GDM1 (cell line): ENCODE results near the gene MAB21L3.
"Not testable (repeated sequence)": the region's sequence is repeated elsewhere in the genome, so short reads cannot be mapped to it uniquely, and the experiment has no call there.

Experiments used
- DNase-seq: peaks from one replicate; lab custom pipeline; 2025; lab: John Stamatoyannopoulos, UW

Gene MAB21L3

GRCh38 chr1:116138277-116138792 lies 27.1 kb downstream of the MAB21L3 start:
- no peak for DNase-seq

GRCh38 chr1:116139592-116140134 lies 28.5 kb downstream of the MAB21L3 start:
- DNase-seq: no peak

DNA sequence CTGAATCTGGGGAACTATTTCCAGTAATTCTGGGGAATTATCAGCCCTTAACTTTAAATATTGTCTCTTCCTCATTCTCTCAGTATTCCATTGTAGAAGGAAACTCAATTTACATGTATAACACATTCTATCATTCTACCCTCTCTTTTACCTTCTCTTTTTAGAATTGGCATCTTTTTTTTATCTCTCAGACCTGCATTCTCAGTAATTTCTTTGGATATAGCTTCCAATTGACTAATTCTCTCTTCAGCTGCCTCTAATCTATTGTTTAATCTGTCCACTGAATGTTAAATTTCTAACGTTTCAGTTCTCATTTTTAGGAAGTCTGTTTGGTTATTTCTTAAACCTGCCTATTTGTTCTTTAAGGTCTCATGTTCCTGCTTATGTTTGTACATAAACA lies 33.0 kb downstream of the MAB21L3 start:
- no peak for DNase-seq

GRCh38 chr1:116146447-116147113 lies 35.4 kb downstream of the MAB21L3 start:
- not testable (repeated sequence) for DNase-seq

- no peak for DNase-seq
These were observed 35.9 kb downstream of the MAB21L3 start for GRCh38 chr1:116147114-116147510.

GRCh38 chr1:116147972-116148371 lies 36.8 kb downstream of the MAB21L3 start:
- no peak for DNase-seq

DNA sequence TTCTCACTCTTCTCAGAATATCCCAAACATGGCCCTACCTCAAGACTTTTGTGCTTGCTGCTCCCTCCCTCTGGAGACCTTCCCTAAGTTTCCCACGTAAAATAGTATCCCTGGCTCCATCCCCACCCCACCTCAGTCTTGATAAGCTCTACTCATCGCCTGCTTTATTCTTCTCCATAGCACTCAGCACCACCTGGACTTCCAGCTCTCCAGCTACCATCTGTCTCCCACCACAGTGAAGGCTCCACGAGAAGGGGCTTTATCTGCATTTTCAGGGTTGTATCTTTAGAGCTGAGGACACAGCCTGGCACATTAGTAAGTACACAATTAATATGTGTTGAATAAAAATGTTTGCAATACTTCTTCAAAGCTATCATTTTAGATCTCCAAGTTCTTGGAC lies 37.8 kb downstream of the MAB21L3 start:
- DNase-seq: no peak

DNA sequence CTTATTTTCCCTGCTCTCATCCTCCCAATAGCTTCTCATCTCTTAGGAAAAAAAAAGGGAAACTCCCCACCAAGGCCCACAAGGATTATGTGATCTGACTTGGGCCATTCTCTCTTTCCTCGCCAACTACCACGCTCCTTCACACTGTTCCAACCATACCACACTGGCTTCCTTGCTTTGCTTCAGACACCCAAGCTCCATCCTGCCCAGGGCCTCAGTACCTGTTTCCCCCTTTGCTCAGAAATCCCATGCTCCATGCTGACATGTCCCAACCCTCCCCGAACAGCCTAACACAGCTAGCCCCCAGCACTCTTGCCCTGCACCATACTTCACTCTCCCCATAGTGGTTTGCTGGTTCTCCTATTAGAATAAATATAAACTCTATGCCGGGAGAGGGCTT lies 39.2 kb downstream of the MAB21L3 start:
- DNase-seq: no peak

- peak; percentile 72 for DNase-seq
These were observed 40.8 kb downstream of the MAB21L3 start for GRCh38 chr1:116151739-116152576.

DNA sequence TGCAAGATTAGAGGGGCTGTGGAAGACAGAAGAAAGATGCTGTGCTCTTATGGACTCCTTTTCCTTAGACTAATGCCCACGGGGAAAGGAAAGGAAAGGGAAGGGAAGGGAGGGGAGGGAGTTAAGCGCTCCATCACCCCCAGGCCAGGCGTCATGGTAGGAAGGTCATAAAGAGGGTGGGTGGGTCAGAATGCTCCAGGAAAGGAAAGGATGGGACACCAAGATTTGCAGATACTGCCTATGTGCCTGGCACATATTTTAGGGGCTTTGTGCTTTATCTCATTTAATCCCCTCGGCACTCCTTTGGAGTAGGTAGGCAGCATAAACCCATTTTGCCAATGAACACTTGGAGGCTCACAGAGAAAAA lies 41.4 kb downstream of the MAB21L3 start:
- DNase-seq: no peak

- no peak for DNase-seq
These were observed 41.9 kb downstream of the MAB21L3 start for GRCh38 chr1:116152950-116153691.

DNA sequence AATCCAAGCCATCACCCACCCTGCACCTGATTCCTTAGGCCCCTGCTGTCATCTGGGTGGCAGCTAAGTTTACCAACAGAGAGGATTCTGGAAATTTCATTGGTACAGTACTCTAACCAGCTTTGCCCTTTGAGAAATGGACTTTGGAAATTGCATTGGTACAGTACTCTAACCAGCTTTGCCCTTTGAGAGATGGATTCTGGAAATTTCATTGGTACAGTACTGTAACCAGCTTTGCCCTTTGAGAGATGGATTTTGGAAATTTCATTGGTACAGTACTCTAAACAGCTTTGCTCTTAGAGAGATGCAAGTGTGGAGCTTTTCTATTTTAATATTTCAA lies 42.5 kb downstream of the MAB21L3 start:
- no peak for DNase-seq

- no peak for DNase-seq
These were observed 43.3 kb downstream of the MAB21L3 start for GRCh38 chr1:116154536-116154935.

GRCh38 chr1:116157096-116157495 lies 45.9 kb downstream of the MAB21L3 start:
- DNase-seq: no peak

GRCh38 chr1:116159177-116159576 lies 48.0 kb downstream of the MAB21L3 start:
- no peak for DNase-seq

DNA sequence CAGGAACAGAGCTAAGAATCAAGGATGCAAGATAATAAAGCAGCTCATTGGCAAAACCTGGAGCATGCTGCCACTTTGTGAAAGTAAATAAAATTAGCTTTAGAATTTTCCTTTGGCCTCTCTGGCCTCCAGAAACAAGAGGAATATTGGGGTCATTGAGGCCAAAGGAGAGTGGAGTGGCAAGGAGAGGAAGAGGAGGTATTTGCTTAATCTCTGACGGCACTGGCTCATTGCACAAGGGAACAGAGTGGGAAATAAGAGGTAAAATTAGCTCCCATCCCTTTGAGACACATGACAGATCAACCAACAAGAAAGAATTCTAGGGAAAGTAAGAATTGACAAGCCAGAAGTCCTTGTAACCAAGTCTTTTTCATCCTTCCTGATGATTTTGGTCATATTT lies 48.4 kb downstream of the MAB21L3 start:
- no peak for DNase-seq

DNA sequence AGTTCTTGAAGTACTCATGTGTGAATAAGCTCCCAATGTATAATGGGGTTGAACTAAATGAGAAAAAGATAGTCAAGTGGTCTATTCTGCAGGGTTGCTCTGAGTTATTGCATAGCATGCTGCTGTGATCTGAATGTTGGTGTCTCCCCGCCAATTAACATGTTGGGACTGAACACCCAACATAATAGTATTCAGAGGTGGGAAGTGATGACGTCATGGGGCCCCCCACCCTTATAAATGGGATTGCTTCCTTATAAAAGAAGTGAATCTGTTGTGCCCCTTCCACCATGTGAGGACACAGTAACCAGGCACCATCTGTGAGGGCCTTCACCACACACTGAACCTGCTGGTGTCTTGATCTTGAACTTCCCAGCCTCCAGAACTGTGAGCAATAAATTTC lies 50.2 kb downstream of the MAB21L3 start:
- DNase-seq: no peak

- no peak for DNase-seq
These were observed 50.7 kb downstream of the MAB21L3 start for GRCh38 chr1:116161877-116162390.

DNA sequence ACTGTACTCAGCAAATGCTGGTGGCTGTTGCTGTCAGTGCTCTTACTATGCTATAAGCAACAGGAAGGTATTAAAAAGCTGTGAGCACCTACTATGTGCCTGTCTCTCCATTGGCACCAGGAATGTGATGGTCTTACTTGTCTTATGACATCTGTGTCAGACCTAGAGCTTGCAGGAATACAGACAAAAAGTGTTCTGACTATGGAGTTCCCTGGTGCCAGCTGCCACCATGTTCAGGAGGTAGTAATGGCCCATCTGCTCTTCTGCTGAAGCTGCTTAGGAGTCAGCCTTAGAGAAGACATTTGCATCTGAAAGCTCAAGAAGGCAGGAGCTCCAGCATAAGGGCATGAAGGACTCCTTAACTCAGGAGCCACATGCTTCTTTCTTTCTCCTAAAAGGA lies 52.3 kb downstream of the MAB21L3 start:
- no peak for DNase-seq

GRCh38 chr1:116164150-116164549 lies 53.0 kb downstream of the MAB21L3 start:
- DNase-seq: no peak

DNA sequence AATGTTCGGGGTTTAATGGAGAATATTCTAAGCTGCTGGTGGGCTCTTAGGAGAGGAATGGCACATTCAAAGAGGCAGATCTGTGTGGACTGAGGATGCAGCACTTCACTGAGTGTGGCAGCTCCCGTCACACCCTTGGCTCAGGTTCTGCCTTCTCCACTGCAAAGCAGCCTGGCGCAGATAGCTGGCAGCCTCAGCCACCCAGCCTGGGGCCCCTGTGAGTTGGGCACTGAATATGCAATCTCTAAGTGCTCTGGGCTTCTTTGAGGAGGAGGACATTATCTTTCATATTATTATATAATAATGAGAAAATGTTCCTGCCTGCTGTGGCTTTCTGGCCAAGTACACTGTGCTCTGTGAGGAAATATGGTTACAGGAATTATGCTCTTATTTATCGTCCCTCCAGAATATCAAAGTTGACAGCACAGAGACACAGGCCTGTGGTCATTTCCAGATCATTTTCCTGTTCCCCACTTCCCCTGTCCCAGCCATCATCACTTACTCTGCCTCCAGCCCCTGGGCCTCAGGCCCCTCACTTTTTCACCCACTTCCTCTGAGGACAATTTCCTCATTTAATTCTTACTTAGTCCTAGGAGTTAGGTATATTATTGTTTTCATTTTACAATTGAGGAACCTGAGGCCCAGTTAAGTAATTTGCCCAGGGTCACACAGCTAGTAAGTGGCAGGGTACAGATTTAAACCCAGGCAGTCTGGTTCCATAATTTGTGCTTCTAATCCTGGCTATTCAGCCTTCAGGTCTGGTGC lies 53.6 kb downstream of the MAB21L3 start:
- DNase-seq: no peak

- DNase-seq: no peak
These were observed 54.4 kb downstream of the MAB21L3 start for GRCh38 chr1:116165572-116165971.
